ENCODE measurements around the gene KCNH1.
"Not testable (repeated sequence)": the region's sequence is repeated elsewhere in the genome, so short reads cannot be mapped to it uniquely, and the experiment has no call there.

The KCNH1 gene

DNA sequence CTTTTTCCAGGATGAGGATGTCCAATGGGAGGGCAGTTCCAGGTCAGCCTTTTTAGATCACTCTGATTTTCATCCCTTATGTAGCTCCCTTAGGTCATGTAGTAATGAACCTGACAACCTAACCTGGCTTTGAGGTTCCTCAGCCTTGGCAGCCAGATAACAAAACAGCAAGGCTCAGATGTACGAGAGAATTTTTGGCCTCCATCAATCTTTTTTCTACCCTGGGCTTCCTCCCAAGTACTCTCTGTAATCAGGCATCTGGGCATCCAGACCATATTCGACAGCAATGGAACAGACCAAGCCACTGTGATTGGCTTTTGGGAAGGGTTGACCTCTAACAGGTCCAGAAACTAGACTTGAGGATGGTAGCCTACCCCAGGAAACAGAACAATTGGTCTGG is 38.6 kb downstream of the KCNH1 start:
- DNase-seq (ENCODE audit: low read depth) = no peak

DNA sequence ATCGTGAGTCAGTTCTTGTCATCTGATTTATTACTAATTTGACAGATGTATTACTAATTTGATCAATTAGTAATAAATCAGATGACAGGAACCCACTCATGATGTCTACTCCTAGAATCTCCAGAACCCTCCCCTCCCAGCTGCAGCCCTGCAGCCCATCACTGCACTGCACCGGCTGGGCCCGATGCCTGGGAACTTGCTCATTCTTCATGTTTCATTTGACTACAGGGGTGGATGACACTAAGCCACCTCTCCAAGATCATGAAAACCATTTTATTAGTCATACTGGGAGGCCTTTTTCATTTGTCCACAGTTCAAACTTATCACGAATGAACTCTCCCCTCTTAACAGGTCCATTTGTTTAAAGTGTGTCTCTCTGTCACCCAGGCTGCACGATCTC is 41.0 kb downstream of the KCNH1 start:
- no peak for DNase-seq (ENCODE audit: low read depth)

DNA sequence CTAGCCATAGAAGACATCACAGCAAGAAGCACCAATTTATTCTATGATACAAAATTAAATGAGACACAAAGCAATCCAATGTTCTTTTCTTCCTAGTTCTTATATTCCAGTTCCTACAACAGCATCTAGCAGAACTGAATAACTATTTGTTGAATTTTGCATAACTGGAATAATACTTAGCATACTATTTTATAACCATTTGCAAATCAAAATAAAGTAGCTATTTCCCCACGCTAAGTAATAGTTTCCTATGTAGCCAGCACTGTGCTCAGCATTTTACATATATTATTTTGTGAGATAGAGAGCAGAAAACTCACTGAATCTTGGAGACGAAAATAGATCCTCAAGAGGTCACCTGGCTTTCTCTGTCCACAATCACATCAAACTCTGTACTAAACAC is 42.1 kb downstream of the KCNH1 start:
- DNase-seq (ENCODE audit: low read depth) = no peak

DNA sequence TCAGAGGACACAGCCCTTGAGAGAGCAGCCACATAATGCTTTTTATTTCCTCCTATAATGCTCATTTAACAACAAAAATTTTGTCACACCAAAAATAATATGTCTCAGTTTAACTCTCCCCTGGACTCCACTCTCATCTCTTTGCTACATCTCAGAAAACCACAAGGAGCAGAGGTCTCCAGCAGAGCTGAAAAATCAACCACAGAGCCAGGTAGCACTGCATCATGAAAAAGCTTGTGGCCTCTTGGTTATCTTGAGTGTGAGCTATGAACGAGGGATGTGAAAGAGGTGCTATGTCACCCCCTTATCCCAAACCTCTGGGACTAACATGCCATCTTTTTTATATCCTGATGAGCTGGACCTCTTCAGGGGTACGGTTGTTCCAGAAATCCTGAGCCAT is 44.4 kb downstream of the KCNH1 start:
- no peak for DNase-seq (ENCODE audit: low read depth)

DNA sequence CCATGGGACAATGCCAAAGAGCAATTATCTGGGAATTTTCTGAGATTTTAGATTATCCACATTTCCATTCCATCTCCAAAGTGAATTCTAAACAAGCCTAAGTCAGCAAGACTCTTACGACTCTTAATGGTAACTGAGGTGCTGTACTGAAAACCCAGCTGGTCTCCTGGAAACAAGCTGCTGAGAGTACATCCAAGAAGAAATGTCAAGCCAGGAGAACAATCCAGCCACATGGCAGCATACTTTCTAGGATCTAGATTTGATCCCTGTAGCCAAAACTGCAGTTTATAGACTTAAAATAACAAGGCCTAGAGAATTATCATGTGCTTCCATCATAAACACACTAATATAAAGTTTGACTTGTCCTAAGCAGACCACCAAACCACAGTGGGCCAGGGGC is 45.8 kb downstream of the KCNH1 start:
- no peak for DNase-seq (ENCODE audit: low read depth)

DNA sequence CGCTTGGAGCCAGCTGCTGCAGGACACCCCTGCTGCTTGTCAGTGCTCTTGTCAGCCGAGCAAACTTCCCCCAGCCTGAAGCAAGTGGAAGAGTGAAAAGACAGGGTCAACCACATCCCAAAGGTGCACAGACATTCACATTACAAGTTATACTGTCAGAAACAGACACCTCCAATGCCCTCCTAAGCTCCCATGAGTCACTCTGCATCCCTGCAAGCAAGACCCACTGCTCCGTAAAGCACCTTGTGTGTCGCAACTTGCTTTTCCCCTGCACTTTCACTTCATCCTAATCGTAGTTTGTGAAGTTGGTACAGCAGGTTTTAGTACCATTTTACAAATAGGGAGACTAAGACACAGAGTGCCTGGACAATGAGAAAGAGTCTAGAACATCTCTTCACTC is 51.1 kb downstream of the KCNH1 start:
- no peak for DNase-seq (ENCODE audit: low read depth)

DNA sequence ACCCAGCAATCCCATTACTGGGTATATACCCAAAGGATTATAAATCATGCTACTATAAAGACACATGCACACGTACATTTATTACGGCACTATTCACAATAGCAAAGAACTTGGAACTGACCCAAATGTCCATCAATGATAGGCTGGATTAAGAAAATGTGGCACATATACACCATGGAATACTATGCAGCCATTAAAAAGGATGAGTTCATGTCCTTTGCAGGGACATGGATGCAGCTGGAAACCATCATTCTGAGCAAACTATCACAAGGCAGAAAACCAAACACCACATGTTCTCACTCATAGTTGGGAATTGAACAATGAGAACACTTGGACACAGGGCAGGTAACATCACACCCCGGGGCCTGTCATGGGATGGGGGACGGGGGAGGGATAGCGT is 52.5 kb downstream of the KCNH1 start:
- DNase-seq (ENCODE audit: low read depth) = not testable (repeated sequence)

DNA sequence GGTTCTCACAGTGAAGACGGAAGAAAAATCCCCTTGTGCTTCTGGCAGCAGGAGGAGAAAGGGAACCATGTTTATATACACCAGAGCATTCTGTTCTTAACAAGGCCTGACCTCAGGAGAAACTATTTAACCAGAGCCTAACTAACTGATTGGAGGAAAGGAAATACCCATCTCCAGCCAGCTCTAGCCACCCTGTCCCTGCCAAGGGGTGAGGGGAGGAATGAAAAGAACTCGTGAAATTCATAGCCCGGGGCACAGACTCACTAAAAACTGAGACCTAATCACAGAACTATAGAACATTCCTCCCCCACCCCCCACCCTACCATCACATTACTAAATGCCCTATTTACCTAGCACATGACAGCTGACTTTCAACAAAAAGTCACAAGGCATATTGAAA is 65.0 kb downstream of the KCNH1 start:
- DNase-seq (ENCODE audit: low read depth) = no peak

DNA sequence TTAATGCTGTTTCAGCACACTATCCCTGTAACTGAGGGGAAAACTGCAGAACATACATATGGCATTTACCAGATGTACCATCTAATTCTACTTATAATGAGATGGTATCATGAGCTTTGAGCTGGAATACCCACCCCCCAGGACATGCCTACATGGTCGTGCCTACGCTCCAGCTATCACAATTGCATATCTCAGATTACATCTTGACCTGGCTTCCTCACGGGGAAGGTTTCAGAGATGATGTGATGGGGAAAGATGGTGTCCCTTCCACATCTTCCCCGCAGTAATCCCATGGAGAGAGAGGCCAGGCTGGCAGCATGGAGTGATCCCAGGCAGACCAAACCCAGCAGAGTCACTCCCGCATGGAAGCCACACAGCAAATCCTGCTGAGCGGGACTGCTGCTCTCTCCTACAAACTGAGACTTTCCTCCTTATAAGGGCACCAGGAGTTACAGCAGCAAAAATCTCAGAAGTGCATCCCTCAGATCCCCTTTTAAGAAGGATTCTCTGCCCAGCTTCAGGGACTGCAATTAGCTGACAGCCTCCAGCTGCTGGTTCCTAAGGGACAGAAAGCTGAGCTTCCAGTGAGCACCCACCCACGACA is 67.1 kb downstream of the KCNH1 start:
- DNase-seq (ENCODE audit: low read depth) = no peak

DNA sequence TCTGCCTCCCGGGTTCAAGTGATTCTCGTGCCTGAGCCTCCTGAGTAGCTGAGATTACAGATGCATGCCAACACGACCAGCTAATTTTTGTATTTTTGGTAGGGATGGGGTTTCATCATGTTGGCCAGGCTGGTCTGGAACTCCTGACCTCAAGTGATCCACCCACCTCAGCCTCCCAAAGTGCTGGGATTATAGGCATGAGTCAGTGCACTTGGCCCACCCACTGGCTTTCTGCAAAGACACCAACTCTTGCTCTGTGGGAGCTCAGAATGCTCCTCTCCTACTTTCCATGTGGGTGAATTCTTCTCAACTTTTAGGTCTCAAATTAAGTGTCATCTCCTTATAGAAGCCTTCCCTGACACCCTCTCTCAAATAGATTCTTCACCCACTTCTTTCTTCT is 92.1 kb downstream of the KCNH1 start:
- DNase-seq (ENCODE audit: low read depth) = not testable (repeated sequence)

DNA sequence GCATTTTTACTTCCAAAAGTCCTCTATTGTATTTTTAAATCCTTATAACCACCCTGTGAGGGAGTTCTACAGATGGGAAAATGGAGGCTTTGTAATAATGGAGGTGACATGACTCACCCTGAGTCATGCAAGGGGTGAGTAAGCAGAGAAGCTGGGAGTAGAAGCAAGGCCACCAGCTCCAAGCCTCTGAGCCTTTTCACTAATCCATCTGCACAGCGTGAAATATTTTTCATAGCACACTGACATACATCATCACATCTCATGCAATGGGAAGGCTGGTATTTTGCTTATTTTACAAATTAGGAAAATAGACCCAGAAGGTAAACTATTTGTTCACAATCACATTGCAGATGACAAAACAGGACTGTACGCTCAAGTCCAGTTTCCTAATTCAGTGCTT is 96.9 kb downstream of the KCNH1 start:
- peak; percentile 4 for DNase-seq (ENCODE audit: low read depth)

DNA sequence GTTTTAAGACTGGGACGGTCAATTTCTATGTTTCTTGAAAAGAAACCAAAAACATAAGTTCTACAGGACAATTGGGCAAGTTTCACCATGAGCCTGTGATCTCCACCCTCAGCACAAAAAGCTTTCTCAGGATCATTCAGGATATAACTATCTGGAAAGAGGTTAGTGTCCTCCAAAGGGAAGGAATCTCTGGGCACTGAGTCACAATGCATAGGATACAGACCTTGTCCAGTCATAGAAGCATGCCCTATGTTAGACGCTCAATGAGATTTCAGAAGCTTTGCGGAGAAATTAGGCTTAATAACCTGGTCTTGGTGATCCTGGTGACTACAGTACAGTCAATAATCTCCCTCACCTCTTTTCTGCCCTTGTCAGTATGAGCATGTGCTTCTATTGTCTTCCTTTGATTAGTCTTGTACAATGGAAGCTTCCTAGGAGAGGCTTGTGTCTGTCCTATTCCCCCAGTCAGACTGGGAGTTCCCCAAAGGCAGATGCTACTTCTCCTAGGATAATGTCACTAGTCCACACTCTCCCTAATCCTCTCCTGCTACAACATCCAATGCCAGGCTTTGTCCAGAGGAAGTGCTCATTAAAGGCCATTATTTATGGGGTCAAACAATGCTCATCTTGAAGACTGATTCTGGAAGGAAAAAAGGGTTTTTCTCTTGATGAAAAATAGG is 97.4 kb downstream of the KCNH1 start:
- DNase-seq (ENCODE audit: low read depth) = no peak

DNA sequence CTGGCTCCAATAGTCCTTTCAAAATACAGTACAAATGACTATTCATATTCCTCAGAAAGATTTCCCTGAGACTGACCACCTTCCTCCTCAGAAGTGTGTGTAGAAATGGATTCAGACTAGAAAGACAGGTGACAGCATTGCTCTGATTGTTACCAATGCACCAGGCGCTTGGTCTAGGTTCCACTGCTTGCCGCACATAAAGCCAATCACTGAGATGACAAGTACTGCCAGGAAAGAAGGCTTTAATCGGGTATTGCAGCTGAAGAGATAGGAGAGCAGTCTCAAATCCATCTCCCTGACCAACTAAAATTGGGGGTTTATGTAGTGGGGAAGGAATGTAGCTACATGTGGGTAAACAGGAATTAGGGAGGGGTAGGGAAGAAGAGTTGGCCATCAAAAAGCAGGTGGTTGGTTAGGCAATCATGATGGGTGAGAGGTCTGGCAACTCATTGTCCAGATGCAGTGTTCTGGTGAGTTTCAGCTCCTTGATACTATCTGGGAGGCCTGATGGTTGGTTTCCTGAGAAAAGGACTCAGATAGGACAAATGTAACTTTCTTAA is 98.0 kb downstream of the KCNH1 start:
- DNase-seq (ENCODE audit: low read depth) = no peak

DNA sequence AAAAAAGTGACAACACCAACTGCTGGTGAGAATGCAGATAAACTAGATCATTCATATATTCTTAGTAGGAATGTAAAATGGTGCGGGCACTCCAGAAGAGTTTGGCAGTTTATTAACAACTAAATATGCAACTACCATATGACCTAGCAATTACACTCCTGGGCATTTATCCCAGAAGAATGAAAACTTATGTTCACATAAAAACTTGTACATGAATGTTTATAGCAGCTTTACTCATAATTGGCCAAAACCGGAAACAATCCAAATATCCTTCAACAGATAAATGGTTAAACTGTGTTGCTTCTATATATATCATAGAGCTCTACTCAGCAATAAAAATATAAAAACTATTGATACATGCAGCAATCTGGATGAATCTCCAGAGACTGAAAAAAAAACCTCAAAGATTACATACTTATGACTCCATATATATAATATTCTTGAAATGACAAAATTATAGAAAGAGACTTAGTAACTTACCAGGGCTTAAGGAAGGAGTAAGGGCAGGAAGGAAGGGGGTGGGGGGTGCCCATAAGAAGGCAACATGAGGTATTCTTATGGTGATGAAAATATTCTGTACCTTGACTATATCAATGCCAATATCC is 99.9 kb downstream of the KCNH1 start:
- DNase-seq (ENCODE audit: low read depth) = no peak

DNA sequence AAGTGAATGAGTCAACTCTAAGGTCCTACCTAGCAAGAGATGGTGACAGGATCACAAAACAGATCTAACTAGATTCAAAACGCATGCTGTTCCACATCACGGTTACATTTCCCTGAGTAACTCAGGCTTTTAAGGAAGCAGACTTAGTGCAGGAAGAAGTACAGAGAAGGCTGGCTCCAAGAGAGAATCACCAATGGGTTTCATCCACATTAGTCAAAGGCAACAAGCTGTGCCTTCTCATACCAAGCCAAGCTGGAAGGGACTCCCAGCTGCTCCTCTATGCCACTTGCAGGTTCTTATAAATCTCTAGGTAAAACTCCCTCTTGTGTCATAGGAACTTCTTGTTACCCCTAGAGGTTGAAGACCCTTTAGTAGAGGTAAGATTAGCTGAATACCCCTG is 109.0 kb downstream of the KCNH1 start:
- no peak for DNase-seq (ENCODE audit: low read depth)

DNA sequence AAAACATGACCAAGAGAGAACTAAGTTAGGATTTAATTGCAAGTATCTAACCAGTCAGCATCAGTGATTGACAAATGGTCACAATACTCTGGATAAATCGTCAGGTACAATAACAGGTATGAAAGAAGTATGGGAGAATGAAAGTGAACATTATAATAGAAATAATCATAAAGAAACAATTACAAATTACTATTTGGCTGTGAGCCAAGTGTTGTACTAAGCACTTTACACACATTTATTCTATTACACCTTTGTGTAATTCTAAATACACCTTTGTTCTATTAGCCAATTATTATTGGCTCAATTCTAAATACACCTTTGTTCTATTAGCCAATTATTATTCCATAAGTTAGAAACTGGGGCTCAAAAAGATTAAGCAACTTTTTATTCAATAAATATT is 114.7 kb downstream of the KCNH1 start:
- DNase-seq (ENCODE audit: low read depth) = no peak

DNA sequence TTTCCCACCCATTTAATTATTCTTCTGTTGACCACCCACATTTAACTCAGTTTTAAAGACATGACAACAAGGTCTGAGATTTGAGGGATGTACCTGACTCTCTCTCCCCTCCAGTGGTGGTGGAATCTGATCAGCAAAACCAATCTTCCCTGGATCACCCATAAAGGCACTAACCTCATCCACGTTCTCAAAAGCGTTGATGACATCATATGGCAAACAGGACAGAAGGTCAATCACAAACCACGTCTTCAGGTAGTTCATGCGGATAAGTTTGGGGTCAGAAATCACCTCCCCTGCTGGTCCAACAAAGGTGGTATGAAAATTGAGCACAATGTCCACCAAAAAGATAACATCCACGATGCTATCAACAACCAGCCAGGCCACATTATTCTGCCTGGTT is 115.3 kb downstream of the KCNH1 start:
- no peak for DNase-seq (ENCODE audit: low read depth)

DNA sequence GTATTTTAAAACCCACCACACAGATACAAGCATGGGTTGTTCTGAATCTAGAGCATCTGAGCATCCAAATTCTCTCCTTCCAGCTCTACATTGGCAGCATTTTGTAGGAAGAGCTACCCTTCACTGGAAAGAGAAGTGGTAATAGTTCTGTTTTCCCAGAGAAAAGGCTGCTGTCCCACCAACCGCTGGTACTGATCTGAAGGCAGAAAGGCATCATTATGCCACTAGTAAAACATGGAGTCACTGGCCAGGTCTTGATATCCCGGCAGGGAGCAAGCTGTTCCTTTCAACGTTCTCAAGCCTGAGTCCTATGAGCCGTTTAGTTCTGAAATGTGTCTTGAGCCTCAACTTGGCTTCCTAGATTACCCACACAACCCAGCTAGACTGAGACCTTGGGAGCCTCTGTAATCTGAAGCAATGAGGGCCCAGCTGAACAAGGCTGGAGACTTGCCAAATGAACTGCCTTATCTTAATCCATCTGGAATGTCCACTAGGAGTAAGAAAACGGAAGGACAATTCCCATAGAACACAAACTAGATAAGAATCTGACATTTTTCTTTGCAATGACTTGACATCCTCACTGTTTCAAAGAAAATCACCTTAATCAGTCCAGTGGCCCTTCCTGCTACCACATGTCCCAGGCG is 116.8 kb downstream of the KCNH1 start:
- no peak for DNase-seq (ENCODE audit: low read depth)

DNA sequence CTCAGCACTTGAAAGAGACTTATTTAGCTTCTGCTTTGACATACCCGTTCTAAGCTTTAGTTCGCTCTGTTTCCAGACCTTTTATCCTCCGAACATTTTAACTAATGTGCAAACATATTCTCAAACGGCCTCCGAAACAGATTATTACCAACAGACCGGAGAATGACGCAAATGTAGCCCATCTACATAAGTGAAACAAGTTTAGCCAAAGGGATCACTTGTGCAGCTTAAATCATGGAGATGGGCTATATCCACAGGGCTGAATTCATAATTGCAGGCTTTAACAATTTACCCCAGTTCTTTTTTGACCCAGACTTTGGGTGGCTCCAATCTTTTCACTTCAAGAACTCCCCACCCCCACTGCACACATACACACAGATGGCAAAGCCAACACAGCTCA is 119.7 kb downstream of the KCNH1 start:
- no peak for DNase-seq (ENCODE audit: low read depth)

DNA sequence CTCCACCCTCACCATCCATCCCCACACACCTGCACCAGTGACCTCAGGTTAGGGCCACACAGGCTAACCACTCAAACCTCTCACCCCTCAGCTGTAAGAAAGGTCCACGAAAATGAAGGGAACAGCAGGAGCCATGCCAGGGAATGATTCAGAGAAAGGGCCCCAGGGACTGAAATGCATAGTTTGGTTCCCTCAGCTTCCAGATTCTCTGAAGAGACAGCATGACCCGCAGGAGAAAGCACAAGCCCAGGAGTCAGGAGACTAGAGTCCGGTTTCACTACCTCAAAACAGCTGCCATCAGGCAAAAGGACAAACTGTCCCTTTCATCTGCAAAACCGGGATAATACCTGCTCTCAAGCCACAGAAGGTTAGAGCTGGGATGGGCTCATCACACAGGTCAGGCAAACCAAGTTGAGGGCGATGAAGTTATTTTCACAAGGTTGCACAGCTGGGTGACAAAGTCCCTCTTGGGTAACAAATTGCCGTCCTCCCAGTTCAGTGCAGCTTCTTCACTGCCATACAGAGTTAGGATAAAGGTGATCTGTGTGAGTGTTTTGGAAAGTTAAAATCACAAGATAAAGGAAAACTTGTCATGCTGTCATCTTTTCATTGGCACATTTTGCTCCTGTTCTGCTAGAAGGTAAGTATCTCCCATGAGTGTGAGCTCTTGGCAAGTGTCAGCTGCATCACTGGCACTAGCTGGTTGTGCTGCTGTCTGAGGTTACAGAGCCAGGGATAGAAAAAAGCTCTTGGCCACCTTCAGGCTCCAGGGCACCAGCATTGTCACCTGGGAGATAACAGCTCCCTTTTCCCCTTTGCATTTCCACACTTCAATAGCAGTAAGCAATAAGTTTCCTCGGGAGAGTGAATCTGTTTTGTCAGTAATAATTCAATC is 120.4 kb downstream of the KCNH1 start:
- DNase-seq (ENCODE audit: low read depth) = no peak

DNA sequence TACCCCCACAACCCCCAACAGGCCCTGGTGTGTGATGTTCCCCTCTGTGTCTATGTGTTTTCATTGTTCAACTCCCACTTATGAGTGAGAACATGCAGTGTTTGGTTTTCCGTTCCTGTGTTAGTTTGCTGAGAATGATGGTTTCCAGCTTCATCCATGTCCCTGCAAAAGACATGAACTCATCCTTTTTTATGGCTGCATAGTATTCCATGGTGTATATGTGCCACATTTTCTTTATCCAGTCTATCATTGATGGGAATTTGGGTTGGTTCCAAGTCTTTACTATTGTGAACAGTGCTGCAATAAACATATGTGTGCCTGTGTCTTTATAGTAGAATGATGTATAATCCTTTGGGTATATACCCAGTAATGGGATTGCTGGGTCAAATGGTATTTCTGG is 122.8 kb downstream of the KCNH1 start:
- not testable (repeated sequence) for DNase-seq (ENCODE audit: low read depth)

DNA sequence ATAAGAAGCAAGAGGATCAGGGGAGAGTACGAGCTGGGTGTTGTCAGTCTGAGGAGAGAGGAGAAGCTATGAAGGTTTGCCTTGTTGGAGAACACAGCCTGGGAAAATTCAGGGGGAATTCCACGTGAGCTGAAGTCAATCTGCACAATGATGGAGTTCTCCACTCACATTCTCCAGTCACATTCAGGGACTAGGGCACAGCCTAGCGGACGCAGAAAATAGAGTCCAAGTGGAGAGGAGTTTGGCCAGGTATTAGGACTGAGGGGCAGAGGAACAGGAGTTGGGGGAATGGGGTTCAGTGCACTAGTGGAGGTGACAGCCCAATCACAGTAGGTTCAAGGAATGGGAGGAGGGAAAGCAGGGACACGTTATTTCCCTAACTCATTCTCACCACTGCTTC is 124.0 kb downstream of the KCNH1 start:
- no peak for DNase-seq (ENCODE audit: low read depth)
